Smooth muscle cell (in vitro differentiated cells): ENCODE results near the gene CELF2. TPM values are rescaled to one million over a fixed set of nuclear protein-coding genes. Genes with fewer than 3 reads are reported as not detected.

Source experiments
- DNase-seq: peaks from one replicate; lab custom pipeline; 2025; ENCODE audit not compliant: unreplicated experiment; lab: John Stamatoyannopoulos, UW
- H2AFZ ChIP-seq: fragments of 200-600 bp; sonication (generic); 2 replicates; pipeline ENCODE4 v1.6.0; 2016; ENCODE audit warnings: antibody characterized with exemption, low read depth, mild to moderate bottlenecking
- H3F3A ChIP-seq: fragments of 200-600 bp; sonication (generic); 2 replicates; pipeline ENCODE4 v1.6.0; 2017; ENCODE audit warnings: antibody characterized with exemption, low read depth
- H3K27ac ChIP-seq: fragments of 200-600 bp; sonication (generic); 2 replicates; pipeline ENCODE4 v1.5.1; 2016; ENCODE audit warnings: low read depth, mild to moderate bottlenecking
- H3K27me3 ChIP-seq: fragments of 200-600 bp; sonication (generic); 2 replicates; pipeline ENCODE4 v1.6.1; 2016; ENCODE audit warnings: low read depth, mild to moderate bottlenecking
- H3K36me3 ChIP-seq: fragments of 200-600 bp; sonication (generic); 2 replicates; pipeline ENCODE4 v1.5.1; 2016; ENCODE audit warnings: low read depth
- H3K4me1 ChIP-seq: fragments of 200-600 bp; sonication (generic); 2 replicates; pipeline ENCODE4 v1.5.1; 2016; ENCODE audit warnings: low read depth
- H3K4me2 ChIP-seq: fragments of 200-600 bp; sonication (generic); 2 replicates; pipeline ENCODE4 v1.6.0; 2016; ENCODE audit warnings: mild to moderate bottlenecking
- H3K4me3 ChIP-seq: fragments of 200-600 bp; sonication (generic); 2 replicates; pipeline ENCODE4 v1.5.1; 2016; ENCODE audit warnings: mild to moderate bottlenecking
- H3K79me2 ChIP-seq: fragments of 200-600 bp; sonication (generic); 2 replicates; pipeline ENCODE4 v1.6.0; 2016; ENCODE audit warnings: low read depth, mild to moderate bottlenecking
- H3K9ac ChIP-seq: fragments of 200-600 bp; sonication (generic); 2 replicates; pipeline ENCODE4 v1.6.0; 2016; ENCODE audit warnings: low read depth
- H3K9me3 ChIP-seq: fragments of 200-600 bp; sonication (generic); replicated peaks from 2 replicates; pipeline ENCODE4 v1.5.1; 2016; ENCODE audit warnings: low read depth
- H4K20me1 ChIP-seq: fragments of 200-600 bp; sonication (generic); 2 replicates; pipeline ENCODE4 v1.6.0; 2016; ENCODE audit warnings: low read depth
- CTCF ChIP-seq: fragments of 200-600 bp; sonication (generic); IDR thresholded peaks from 2 replicates; pipeline ENCODE4 v1.5.1; 2017; ENCODE audit warnings: borderline replicate concordance, mild to moderate bottlenecking, antibody characterized with exemption; ENCODE audit not compliant: insufficient read depth, poor library complexity, severe bottlenecking
- WGBS: methylation state at CpG from one replicate; pipeline ENCODE4 v1.1.7; 2016; ENCODE audit warnings: low lambda C conversion rate; 5-methylcytosine and 5-hydroxymethylcytosine counted together
- polyA plus RNA-seq: library from polyadenylated mRNA; unstranded; fragments of >200 nt; fragmentation: Nextera tagmentation; extraction: Ambion mirVana; gene quantifications from 2 replicates; pipeline ENCODE4 v1.2.1, GENCODE V29; 2016
- total RNA-seq: library from RNA; depleted of rRNA; stranded (reverse); fragments of >200 nt; gene quantifications from 2 replicates; pipeline ENCODE4 v1.2.3, GENCODE V29; 2014

CELF2 gene
- total and polyA plus RNA-seq, 2 experiments from 2014 or later, result 3.0 to 4.7 TPM

- no peaks in the 10 kb centered on the region for H3K36me3 ChIP-seq
- H2AFZ ChIP-seq, result no peak overlapping the region
- no peak overlapping the region for H3K9ac ChIP-seq
- H3F3A ChIP-seq, result peaks cover 5% of the 10 kb centered on the region
- H3K79me2 ChIP-seq, result no peaks in the 10 kb centered on the region
- H3K9me3 ChIP-seq, result no peaks in the 10 kb centered on the region
- no peak for DNase-seq
- no peak overlapping the region for H3K27ac ChIP-seq
- 86% methylated on average over 5 of the region's 5 CpGs for WGBS
- peaks cover 17% of the 10 kb centered on the region for H3K4me1 ChIP-seq
- no peak overlapping the region for H3K4me2 ChIP-seq
- H3K27me3 ChIP-seq, result no peaks in the 10 kb centered on the region
- no peak overlapping the region for H3K4me3 ChIP-seq
- no peaks in the 10 kb centered on the region for H4K20me1 ChIP-seq
- TF ChIP-seq CTCF, result no peak
These were observed 323.8 kb downstream of the CELF2 start for GRCh38 chr10:11341283-11341960.

GRCh38 chr10:11344081-11344480 lies 326.4 kb downstream of the CELF2 start:
- H3K27me3 ChIP-seq, result no peaks in the 10 kb centered on the region
- no peak for TF ChIP-seq CTCF
- no peak overlapping the region for H2AFZ ChIP-seq
- H3K4me2 ChIP-seq, result no peak overlapping the region
- DNase-seq, result no peak
- no peaks in the 10 kb centered on the region for H3K9me3 ChIP-seq
- H3F3A ChIP-seq, result no peaks in the 10 kb centered on the region
- no peaks in the 10 kb centered on the region for H4K20me1 ChIP-seq
- H3K9ac ChIP-seq, result no peak overlapping the region
- no peak overlapping the region for H3K4me3 ChIP-seq
- no peaks in the 10 kb centered on the region for H3K4me1 ChIP-seq
- H3K36me3 ChIP-seq, result no peaks in the 10 kb centered on the region
- 97% methylated on average over 26 of the region's 30 CpGs for WGBS
- H3K27ac ChIP-seq, result no peak overlapping the region
- no peaks in the 10 kb centered on the region for H3K79me2 ChIP-seq

- Histone ChIP-seq H3K4me2 (no peak overlapping the region), H3K36me3 (no peaks in the 10 kb centered on the region), H3K79me2 (no peaks in the 10 kb centered on the region), H3K4me1 (no peaks in the 10 kb centered on the region), H4K20me1 (no peaks in the 10 kb centered on the region), H2AFZ (no peak overlapping the region), H3K27me3 (no peaks in the 10 kb centered on the region), H3K9me3 (no peaks in the 10 kb centered on the region), H3K4me3 (no peak overlapping the region), H3K27ac (no peak overlapping the region), H3F3A (no peaks in the 10 kb centered on the region), H3K9ac (no peak overlapping the region)
- DNase-seq, result no peak
- 94% methylated on average over 25 of the region's 28 CpGs for WGBS
- no peak for TF ChIP-seq CTCF
These were observed 326.9 kb downstream of the CELF2 start for GRCh38 chr10:11344550-11344949.
